DMS53 treated with DMSO at 0.1 percent for 48 hours (cell line): ENCODE measurements around the gene KDM1A.

ENCODE experiments used
- DNase-seq: peaks from one replicate; lab custom pipeline; 2025; ENCODE audit not compliant: unreplicated experiment; lab: John Stamatoyannopoulos, UW

Gene KDM1A

GRCh38 chr1:23103001-23103889, 84.0 kb downstream of the KDM1A start:
- DNase-seq = no peak

DNA sequence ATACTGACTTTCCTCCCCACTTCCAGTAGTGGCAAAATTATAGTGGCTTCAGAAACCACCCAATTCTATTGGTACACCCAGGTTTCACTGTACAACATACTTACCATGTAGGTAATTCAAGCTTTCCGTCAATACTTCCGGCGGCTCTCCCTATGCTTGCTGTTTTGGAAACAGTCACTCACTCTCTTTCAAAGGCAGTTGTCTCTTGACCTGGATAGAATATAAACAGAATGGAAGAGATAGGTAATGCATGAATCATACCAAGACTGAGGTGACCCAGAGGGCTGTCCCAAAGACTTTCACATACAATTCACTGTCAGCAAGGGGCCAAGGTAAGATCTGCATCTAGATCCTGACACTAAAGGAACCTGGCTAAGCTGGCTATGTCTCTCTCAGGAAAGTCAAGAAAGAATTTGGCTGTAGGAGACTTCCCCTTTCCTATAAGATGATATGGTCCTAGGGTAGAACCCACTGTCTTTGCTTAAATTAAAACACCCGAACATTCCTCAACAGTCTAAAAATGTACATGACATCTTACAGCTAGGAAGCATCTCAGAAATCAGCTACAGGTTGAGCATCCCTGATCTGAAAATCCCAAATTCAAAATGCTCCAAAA, 89.8 kb downstream of the KDM1A start:
- DNase-seq = no peak

DNA sequence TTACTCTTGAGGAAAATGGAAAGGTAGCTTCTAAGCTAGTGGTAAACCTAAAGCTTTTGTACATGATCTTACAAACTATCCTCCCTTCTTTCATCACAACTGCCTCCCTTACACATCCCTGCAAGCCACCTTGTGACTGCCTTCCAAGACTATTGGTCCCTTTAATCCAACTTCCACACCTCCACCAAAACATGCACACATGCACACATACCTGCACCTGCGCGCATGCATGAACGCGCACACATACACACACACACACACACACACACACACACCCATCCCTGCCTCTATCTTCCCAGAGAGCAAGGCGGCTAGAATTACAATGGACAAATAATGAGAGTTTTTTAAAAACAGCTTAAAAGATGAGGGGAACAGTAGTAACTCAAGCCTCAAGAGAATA, 91.1 kb downstream of the KDM1A start:
- DNase-seq = no peak

DNA sequence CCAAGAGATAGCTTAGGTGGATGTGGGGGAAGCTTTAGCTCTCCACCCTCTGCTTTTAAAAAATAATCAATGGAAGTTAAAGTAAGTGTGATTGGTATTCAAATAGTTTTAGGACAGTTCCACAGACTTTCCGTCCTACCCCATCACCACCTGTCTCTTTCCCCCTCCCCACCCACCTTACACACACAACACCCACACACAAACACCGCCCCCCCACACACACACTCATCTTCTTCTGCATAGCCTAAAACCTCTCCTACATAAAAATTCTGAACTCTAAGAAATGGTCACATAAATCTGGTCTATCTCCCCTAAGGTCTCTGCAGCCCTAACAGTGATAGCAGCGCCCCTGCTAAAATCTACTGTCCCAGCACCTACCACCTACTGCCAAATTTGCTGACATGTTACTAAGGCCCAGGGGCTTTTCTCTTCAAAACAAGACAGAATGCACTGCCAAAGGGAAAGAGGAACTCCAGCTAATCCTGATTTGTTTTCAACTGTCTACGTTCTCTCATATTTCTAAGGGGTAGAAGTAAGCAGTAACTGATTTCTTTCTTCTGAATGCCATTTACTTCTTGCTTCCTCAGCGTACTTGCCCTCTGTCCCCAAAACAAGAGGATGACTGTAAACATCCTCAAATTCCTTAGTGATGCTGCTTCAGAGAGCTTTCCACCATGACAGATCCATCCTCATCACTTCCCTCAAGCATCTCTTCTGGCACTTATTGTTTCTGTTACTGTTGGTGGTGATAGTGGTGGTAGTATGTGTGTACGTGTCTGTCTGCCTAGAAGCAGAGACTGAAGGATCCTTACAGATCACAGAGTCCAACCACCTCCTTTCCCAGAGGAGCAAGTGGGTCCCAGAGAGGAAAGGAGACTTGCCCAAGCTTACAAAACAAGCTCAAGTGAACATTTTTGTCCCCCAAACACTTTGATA, 92.6 kb downstream of the KDM1A start:
- DNase-seq = no peak

- DNase-seq = no peak
Observed at GRCh38 chr1:23114424-23115079, 95.3 kb downstream of the KDM1A start.

DNA sequence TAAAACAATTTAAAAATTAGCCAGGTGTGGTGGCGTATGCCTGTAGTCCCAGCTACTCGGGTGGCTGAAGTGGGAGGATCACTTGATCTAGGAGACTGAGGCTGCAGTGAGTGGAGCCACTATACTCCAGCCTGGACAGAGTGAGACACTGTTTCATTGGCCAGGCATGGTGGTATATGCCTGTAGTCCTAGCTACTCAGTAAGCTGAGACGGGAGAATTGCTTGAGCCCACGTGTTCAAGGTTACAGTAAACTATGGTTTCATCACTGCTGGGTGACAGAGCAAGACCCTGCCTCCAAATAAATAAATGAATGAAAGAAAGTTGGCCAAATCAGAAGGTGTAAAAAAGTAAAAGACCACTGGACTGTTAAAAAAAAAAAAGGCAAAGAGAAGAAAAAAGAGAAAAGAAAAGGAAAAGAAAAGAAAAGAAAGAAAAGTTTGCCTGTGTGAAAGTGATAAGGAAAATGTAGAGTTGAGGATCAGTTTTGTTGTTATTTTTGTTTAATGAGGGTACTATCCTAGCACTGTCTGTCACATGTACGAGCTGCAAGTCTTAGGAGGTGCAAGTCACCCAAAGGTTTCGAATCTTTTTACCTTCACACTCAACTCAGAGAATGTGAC, 97.1 kb downstream of the KDM1A start:
- no peak for DNase-seq

DNA sequence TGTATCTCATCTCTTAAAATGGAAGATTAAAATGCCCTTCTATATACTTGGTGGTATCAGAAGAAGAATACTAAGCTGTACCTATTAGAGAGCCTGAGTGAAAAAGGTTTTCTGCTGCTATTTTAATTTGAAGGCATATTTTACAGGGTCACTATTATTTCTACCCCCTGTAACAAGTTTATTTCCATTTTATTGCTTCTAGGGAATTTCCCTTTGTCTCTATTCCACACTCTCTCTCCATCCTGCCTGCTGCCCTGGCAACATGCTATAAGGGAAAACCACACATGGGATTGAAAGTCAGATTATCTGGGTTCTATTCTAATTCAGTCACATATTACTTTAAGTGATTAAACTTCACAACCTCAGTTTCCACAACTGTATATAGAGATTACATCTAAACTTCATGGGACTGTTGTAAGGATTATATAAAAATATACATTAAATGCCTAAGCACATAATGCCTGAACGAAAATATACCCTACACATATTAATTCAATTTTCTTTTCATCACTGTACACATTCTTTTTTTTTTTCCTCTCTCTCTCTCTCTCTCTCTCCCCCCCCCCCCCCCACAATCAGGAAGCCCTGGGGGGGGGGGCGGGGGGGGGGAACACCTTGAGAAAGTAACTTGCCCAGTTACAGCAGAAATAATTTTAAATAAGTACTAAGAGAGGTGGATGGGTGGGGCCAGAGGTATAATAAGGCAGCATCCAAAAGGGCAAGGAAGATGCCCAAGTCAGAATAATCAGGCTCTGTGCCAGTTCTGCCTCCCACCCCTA, 97.8 kb downstream of the KDM1A start:
- no peak for DNase-seq

GRCh38 chr1:23118407-23118806, 99.1 kb downstream of the KDM1A start:
- DNase-seq = no peak

DNA sequence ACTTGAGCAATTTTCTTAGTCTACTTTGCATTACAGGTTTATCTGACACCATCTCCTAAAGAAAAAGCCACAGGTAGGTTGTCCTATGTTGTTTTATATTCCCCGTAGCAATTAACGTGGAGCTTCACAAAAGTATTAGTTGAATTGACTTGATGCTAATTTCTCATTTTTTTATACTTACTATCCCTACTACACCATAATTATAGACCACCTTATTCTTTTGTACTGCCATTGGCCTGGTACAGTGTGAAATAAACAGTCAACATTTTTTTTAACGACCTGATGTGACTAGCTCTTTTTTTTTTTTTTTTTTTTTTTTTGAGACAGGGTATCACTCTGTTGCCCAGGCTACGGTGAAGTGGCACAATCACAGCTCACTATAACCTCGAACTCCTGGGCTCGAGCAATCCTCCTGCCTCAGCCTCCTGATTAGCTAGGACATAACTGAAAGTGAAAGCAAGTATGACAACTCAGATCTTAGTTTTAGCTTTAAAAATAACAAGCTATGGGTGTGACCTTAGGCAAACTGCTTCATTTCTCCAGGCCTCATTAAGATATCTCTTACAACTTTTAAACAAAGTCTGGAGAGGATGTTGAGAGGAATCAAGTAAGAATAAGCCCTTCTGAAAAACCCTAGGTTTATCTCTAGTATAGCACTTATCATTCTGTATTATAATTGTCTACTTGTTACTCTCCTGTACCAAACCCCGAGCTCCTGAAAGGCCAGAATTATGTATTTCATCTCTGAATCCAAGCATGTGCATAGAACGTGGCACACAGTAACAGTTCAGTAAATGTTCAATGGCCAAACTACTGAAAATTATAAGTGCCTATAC, 99.9 kb downstream of the KDM1A start:
- DNase-seq = no peak

DNA sequence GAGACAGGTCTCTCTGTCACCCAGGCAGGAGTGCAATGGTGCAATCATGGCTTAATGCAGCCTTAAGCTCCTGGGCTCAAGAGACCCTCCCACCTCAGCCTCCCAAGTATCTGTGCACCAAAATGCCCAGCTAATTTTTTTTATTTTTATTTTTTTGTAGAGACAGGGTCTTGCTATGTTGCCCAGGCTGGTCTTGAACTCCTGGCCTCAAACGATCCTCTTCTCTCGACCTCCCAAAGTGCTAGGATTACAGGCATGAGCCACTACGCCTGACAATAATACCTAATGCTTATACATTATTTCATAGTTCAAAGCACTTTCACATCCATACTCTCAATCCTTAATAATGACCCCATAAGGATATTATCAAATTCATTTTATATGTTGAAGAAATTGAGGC, 101.1 kb downstream of the KDM1A start:
- DNase-seq = no peak

- no peak for DNase-seq
Observed at GRCh38 chr1:23122023-23122748, 102.9 kb downstream of the KDM1A start.

GRCh38 chr1:23122796-23123195, 103.5 kb downstream of the KDM1A start:
- no peak for DNase-seq

GRCh38 chr1:23123528-23123927, 104.3 kb downstream of the KDM1A start:
- DNase-seq = no peak

- DNase-seq = no peak
Observed at GRCh38 chr1:23124259-23125026, 105.2 kb downstream of the KDM1A start.

DNA sequence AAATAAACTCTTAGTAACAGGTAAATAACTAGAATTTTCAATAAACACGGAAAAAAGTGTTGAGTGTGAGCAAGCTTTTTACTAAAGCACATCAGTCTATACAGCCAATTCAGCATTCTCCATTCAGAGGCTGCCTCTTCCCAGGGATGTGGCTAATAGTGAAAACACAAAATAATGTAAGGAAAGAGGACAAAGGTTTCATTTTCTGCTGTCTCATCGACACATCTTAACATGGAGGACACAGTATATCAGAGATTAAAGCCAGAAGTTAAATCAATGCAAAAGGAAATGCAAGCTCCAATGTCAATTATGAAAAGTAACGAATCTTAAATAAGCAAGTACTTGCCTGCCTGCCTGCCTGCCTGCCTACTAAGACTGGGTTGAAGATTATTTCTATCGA, 106.2 kb downstream of the KDM1A start:
- DNase-seq = no peak

- no peak for DNase-seq
Observed at GRCh38 chr1:23126200-23126599, 106.9 kb downstream of the KDM1A start.

DNA sequence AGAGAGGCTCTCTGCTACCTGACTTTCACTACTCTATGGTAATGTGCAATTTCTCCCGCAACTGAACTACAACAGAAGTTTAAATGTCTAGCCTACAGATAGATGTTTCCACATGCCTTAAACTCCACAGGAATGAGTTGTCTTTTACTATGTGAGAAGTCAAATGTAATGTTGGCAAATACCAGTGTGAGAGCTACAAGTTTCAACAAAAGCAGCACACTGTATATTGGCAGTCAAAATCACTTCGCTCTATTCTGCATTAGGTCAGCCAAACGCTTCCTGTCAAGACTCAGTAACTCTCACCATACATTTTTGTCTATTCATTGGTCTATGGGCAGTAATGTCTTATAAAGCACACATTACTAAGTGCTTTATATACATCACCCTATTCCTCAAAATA, 107.5 kb downstream of the KDM1A start:
- no peak for DNase-seq
